Astrocyte of the spinal cord (primary cell): ENCODE data around the gene PLD1.

Experiments used
- DNase-seq: peaks from one replicate; pipeline ENCODE4 v3.0.0; 2011; ENCODE audit warnings: low read depth, low spot score
- H3K4me3 ChIP-seq: 2 replicates; pipeline ENCODE4 v1.5.1; 2011; ENCODE audit warnings: low read depth, mild to moderate bottlenecking, low read length, moderate library complexity
- CTCF ChIP-seq: IDR thresholded peaks from 2 replicates; pipeline ENCODE4 v1.5.1; 2012; ENCODE audit warnings: low read depth, mild to moderate bottlenecking, low read length, inconsistent platforms
- in situ Hi-C: cut with HindIII; loops from 2 replicates; pipeline ENCODE4 v1.10.0; 2017; ENCODE audit warnings: low sequenced_read_pairs

Gene PLD1

GRCh38 chr3:171776839-171777583, 33.3 kb downstream of the PLD1 start:
- TF ChIP-seq CTCF, result no peak
- no peak overlapping the region for H3K4me3 ChIP-seq
- in situ Hi-C loops, result no loop called here
- no peak for DNase-seq

GRCh38 chr3:171776411-171776810, 33.9 kb downstream of the PLD1 start:
- H3K4me3 ChIP-seq, result no peak overlapping the region
- no peak for TF ChIP-seq CTCF
- in situ Hi-C loops, result no loop called here
- no peak for DNase-seq

GRCh38 chr3:171775943-171776342, 34.3 kb downstream of the PLD1 start:
- DNase-seq, result no peak
- no peak overlapping the region for H3K4me3 ChIP-seq
- TF ChIP-seq CTCF, result no peak
- in situ Hi-C loops, result no loop called here

- in situ Hi-C loops, result no loop called here
- no peak overlapping the region for H3K4me3 ChIP-seq
- TF ChIP-seq CTCF, result no peak
- DNase-seq, result no peak
Measured at GRCh38 chr3:171774521-171774920, 35.8 kb downstream of the PLD1 start.

GRCh38 chr3:171772427-171773056, 37.7 kb downstream of the PLD1 start:
- H3K4me3 ChIP-seq, result no peak overlapping the region
- in situ Hi-C loops, result no loop called here
- peak; percentile 80 for TF ChIP-seq CTCF
- DNase-seq, result peak; percentile 74

- in situ Hi-C loops, result no loop called here
- no peak for TF ChIP-seq CTCF
- DNase-seq, result peak; percentile 90
- peak overlapping the region; percentile 29 for H3K4me3 ChIP-seq
Measured at GRCh38 chr3:171770689-171771620, 39.3 kb downstream of the PLD1 start.
